SK-N-SH treated with all-trans-retinoic acid at 6 μM for 48 hours (cell line): ENCODE measurements around the gene PGAP2.

ENCODE experiments used
- ATAC-seq: fragments of 200-7000 bp; cut with Tn5 transposase; 3 replicates; pipeline ENCODE4 v1.9.1; 2020; ENCODE audit warnings: mild to moderate bottlenecking, moderate library complexity
- ARNTL ChIP-seq: fragments of 450-650 bp; formaldehyde crosslinking; IDR thresholded peaks from 2 replicates; pipeline ENCODE4 v1.5.0; 2020; ENCODE audit warnings: low read depth, mild to moderate bottlenecking, moderate library complexity, borderline replicate concordance
- BACH2 ChIP-seq: fragments of 250-450 bp; sonication (Bioruptor Pico); IDR thresholded peaks from 2 replicates; pipeline ENCODE4 v1.9.0; 2021; ENCODE audit warnings: mild to moderate bottlenecking, borderline replicate concordance
- CSDC2 ChIP-seq: fragments of 250-450 bp; sonication (Bioruptor Pico); IDR thresholded peaks from 2 replicates; pipeline ENCODE4 v1.5.0; 2020; ENCODE audit warnings: mild to moderate bottlenecking, moderate library complexity
- ESRRG ChIP-seq: fragments of 250-450 bp; sonication (Bioruptor Pico); IDR thresholded peaks from 2 replicates; pipeline ENCODE4 v1.6.1; 2021; ENCODE audit warnings: mild to moderate bottlenecking
- GLIS3 ChIP-seq: fragments of 250-450 bp; sonication (Bioruptor Pico); IDR thresholded peaks from 2 replicates; pipeline ENCODE4 v1.5.0; 2020; ENCODE audit warnings: mild to moderate bottlenecking, moderate library complexity
- OSR1 ChIP-seq: fragments of 250-450 bp; sonication (Bioruptor Pico); IDR thresholded peaks from 2 replicates; pipeline ENCODE4 v1.8.0; 2022; ENCODE audit warnings: moderate library complexity, mild to moderate bottlenecking, inconsistent platforms
- PPARA ChIP-seq: fragments of 250-450 bp; sonication (Bioruptor Pico); IDR thresholded peaks from 2 replicates; pipeline ENCODE4 v1.5.0; 2020; ENCODE audit warnings: mild to moderate bottlenecking, borderline replicate concordance
- SNAI2 ChIP-seq: fragments of 250-450 bp; sonication (Bioruptor Pico); IDR thresholded peaks from 2 replicates; pipeline ENCODE4 v1.5.0; 2020; ENCODE audit warnings: mild to moderate bottlenecking, moderate library complexity
- TCF4 ChIP-seq: fragments of 250-450 bp; sonication (Bioruptor Pico); IDR thresholded peaks from 2 replicates; pipeline ENCODE4 v1.8.0; 2021; ENCODE audit warnings: mild to moderate bottlenecking, moderate library complexity, borderline replicate concordance
- TOX ChIP-seq: fragments of 250-450 bp; sonication (Bioruptor Pico); IDR thresholded peaks from 2 replicates; pipeline ENCODE4 v1.8.0; 2021; ENCODE audit warnings: mild to moderate bottlenecking, moderate library complexity, borderline replicate concordance
- ZC3H10 ChIP-seq: fragments of 250-450 bp; sonication (Bioruptor Pico); IDR thresholded peaks from 2 replicates; pipeline ENCODE4 v1.5.1; 2021; ENCODE audit warnings: mild to moderate bottlenecking, moderate library complexity
- ZFP3 ChIP-seq: fragments of 250-450 bp; sonication (Bioruptor Pico); IDR thresholded peaks from 2 replicates; pipeline ENCODE4 v1.5.0; 2020; ENCODE audit warnings: mild to moderate bottlenecking, moderate library complexity
- ZFP30 ChIP-seq: fragments of 450-650 bp; formaldehyde crosslinking; IDR thresholded peaks from 2 replicates; pipeline ENCODE4 v1.5.0; 2022; ENCODE audit warnings: mild to moderate bottlenecking, moderate library complexity
- ZNF70 ChIP-seq: fragments of 450-650 bp; formaldehyde crosslinking; IDR thresholded peaks from 2 replicates; pipeline ENCODE4 v1.5.0; 2020; ENCODE audit warnings: mild to moderate bottlenecking, moderate library complexity
- ZNF8 ChIP-seq: fragments of 450-650 bp; formaldehyde crosslinking; IDR thresholded peaks from 2 replicates; pipeline ENCODE4 v1.5.0; 2020; ENCODE audit warnings: mild to moderate bottlenecking, moderate library complexity
- TF ChIP-seq, protein P1 (sequence below): fragments of 250-450 bp; sonication (Bioruptor Pico); IDR thresholded peaks from 2 replicates; pipeline ENCODE4 v1.5.1; 2021; ENCODE audit warnings: mild to moderate bottlenecking, moderate library complexity
- TF ChIP-seq, protein P2 (sequence below): fragments of 250-450 bp; sonication (Bioruptor Pico); IDR thresholded peaks from 2 replicates; pipeline ENCODE4 v1.8.0; 2020; ENCODE audit warnings: mild to moderate bottlenecking, moderate library complexity, borderline replicate concordance
- TF ChIP-seq, protein P3 (sequence below): fragments of 250-450 bp; sonication (Bioruptor Pico); IDR thresholded peaks from 2 replicates; pipeline ENCODE4 v1.5.1; 2020; ENCODE audit warnings: low read depth, mild to moderate bottlenecking, moderate library complexity
- TF ChIP-seq, protein P4 (sequence below): fragments of 250-450 bp; sonication (Bioruptor Pico); IDR thresholded peaks from 2 replicates; pipeline ENCODE4 v1.8.0; 2021; ENCODE audit warnings: low read depth, mild to moderate bottlenecking, moderate library complexity, borderline replicate concordance

The PGAP2 gene

DNA sequence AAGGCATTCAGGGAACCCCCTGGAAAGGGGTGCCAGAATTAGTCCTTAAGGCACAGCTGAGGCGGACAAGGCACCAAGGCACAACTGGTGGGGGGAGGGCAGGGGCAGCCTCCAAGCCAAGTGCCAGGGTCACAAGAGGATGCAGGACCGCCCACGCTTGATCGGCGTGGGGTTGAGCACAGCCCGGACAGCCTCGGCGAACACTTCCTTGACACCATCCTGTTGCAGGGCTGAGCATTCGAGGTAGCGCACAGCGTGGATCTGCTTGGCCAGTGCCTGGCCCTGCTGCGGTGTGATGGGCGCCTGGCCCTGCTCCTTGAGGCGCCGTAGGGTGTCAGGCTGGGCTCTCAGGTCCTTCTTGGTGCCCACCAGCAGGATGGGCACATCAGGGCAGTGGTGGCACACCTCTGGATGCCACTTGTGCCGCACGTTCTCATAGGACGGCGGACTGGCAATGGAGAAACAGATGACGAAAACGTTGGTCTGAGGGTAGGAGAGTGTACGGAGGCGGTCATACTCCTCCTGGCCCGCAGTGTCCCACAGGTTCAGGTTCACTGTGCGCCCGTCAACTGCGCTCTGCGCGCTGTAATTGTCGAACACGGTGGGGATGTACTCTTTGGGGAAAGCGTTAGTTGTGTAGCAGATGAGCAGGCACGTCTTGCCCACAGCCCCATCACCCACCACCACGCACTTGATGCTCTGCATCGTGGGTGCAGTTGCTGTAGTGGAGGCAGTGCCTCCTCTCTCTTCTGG is 19.2 kb downstream of the PGAP2 start:
- ATAC-seq: no peak
- TF ChIP-seq, protein P1, sequence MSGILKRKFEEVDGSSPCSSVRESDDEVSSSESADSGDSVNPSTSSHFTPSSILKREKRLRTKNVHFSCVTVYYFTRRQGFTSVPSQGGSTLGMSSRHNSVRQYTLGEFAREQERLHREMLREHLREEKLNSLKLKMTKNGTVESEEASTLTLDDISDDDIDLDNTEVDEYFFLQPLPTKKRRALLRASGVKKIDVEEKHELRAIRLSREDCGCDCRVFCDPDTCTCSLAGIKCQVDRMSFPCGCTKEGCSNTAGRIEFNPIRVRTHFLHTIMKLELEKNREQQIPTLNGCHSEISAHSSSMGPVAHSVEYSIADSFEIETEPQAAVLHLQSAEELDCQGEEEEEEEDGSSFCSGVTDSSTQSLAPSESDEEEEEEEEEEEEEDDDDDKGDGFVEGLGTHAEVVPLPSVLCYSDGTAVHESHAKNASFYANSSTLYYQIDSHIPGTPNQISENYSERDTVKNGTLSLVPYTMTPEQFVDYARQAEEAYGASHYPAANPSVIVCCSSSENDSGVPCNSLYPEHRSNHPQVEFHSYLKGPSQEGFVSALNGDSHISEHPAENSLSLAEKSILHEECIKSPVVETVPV: no peak
- TF ChIP-seq TCF4 (CRISPR knock-in tag) (no peak), OSR1 (no peak), CSDC2 (CRISPR knock-in tag) (no peak), PPARA (no peak), TOX (CRISPR knock-in tag) (no peak), ZC3H10 (CRISPR knock-in tag) (no peak), ZFP30 (CRISPR knock-in tag) (no peak), ESRRG (CRISPR knock-in tag) (no peak), BACH2 (no peak), ARNTL (no peak), GLIS3 (CRISPR knock-in tag) (no peak), ZNF70 (CRISPR knock-in tag) (no peak), SNAI2 (CRISPR knock-in tag) (no peak), ZNF8 (no peak)
- TF ChIP-seq, protein P2, sequence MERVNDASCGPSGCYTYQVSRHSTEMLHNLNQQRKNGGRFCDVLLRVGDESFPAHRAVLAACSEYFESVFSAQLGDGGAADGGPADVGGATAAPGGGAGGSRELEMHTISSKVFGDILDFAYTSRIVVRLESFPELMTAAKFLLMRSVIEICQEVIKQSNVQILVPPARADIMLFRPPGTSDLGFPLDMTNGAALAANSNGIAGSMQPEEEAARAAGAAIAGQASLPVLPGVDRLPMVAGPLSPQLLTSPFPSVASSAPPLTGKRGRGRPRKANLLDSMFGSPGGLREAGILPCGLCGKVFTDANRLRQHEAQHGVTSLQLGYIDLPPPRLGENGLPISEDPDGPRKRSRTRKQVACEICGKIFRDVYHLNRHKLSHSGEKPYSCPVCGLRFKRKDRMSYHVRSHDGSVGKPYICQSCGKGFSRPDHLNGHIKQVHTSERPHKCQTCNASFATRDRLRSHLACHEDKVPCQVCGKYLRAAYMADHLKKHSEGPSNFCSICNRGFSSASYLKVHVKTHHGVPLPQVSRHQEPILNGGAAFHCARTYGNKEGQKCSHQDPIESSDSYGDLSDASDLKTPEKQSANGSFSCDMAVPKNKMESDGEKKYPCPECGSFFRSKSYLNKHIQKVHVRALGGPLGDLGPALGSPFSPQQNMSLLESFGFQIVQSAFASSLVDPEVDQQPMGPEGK (CRISPR knock-in tag): no peak
- TF ChIP-seq, protein P3, sequence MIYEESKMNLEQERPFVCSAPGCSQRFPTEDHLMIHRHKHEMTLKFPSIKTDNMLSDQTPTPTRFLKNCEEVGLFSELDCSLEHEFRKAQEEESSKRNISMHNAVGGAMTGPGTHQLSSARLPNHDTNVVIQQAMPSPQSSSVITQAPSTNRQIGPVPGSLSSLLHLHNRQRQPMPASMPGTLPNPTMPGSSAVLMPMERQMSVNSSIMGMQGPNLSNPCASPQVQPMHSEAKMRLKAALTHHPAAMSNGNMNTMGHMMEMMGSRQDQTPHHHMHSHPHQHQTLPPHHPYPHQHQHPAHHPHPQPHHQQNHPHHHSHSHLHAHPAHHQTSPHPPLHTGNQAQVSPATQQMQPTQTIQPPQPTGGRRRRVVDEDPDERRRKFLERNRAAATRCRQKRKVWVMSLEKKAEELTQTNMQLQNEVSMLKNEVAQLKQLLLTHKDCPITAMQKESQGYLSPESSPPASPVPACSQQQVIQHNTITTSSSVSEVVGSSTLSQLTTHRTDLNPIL (CRISPR knock-in tag): no peak

DNA sequence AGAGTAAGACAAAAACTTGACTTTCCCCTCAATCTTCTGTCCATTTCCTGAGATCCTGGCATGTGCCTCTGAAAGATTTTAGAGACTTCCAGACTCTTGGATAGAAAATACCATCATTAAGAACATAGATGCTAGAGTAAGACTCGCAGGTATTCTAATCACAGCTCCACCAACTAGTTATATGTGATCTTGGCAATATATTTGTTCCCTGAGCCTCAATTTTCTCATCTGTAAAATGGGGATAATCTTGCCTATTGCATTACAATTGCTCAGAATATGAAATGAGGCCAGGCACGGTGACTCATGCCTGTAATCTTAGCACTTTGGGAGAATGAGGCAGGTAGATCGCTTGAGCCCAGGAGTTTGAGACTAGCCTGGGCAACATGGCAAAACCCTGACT is 21.7 kb downstream of the PGAP2 start:
- ATAC-seq: no peak
- TF ChIP-seq, protein P3 (CRISPR knock-in tag): no peak
- TF ChIP-seq, protein P2 (CRISPR knock-in tag): no peak
- TF ChIP-seq GLIS3 (CRISPR knock-in tag): no peak
- no peak for TF ChIP-seq OSR1
- TF ChIP-seq TCF4 (CRISPR knock-in tag): no peak
- TF ChIP-seq ZFP3 (CRISPR knock-in tag): no peak
- no peak for TF ChIP-seq ZNF8
- TF ChIP-seq, protein P4, sequence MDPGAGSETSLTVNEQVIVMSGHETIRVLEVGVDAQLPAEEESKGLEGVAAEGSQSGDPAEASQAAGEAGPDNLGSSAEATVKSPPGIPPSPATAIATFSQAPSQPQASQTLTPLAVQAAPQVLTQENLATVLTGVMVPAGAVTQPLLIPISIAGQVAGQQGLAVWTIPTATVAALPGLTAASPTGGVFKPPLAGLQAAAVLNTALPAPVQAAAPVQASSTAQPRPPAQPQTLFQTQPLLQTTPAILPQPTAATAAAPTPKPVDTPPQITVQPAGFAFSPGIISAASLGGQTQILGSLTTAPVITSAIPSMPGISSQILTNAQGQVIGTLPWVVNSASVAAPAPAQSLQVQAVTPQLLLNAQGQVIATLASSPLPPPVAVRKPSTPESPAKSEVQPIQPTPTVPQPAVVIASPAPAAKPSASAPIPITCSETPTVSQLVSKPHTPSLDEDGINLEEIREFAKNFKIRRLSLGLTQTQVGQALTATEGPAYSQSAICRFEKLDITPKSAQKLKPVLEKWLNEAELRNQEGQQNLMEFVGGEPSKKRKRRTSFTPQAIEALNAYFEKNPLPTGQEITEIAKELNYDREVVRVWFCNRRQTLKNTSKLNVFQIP (CRISPR knock-in tag): no peak
- TF ChIP-seq SNAI2 (CRISPR knock-in tag): no peak

DNA sequence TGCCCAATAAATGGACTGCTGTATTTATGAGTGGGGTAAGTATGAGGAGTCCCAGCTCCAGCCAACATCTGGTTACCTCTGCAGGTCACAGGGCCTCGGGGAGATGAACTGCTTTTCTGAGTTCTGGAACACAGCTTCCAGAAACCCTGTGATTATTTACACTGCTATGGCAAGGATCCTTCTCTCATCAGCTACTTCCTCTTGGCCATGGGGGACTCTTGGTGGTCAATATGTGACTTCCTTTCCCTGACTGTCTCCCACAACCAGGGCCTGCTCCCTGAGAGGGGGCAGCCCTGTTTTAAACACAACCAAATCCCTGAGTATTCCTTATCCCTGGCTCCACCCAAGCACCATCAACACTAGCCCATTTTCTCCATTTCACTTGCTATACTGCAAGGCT is 22.4 kb downstream of the PGAP2 start:
- no peak for ATAC-seq
- no peak for TF ChIP-seq ZFP3 (CRISPR knock-in tag)
